HFFc6 (cell line): ENCODE measurements around the gene GORAB. TPM values are rescaled to one million over a fixed set of nuclear protein-coding genes. Genes with fewer than 3 reads are reported as not detected.

Experiments used
- DNase-seq: peaks from one replicate; pipeline ENCODE4 v3.0.0-alpha.2; 2018
- H3K27ac Mint-ChIP-seq: 2 replicates; pipeline ENCODE4 v1.8.0; 2020; ENCODE audit warnings: mild to moderate bottlenecking, mixed read lengths
- H3K27me3 Mint-ChIP-seq: 2 replicates; pipeline ENCODE4 v1.8.0; 2021; ENCODE audit warnings: mild to moderate bottlenecking, moderate library complexity, mixed read lengths; ENCODE audit not compliant: insufficient read depth
- H3K36me3 Mint-ChIP-seq: 2 replicates; pipeline ENCODE4 v1.8.0; 2021; ENCODE audit warnings: low read depth, mixed read lengths
- H3K4me1 Mint-ChIP-seq: 2 replicates; pipeline ENCODE4 v1.8.0; 2020; ENCODE audit warnings: low read depth, mixed read lengths
- H3K4me3 Mint-ChIP-seq: 2 replicates; pipeline ENCODE4 v1.8.0; 2020; ENCODE audit warnings: mild to moderate bottlenecking, moderate library complexity, mixed read lengths
- H3K9me3 Mint-ChIP-seq: 2 replicates; pipeline ENCODE4 v1.8.0; 2020; ENCODE audit warnings: mild to moderate bottlenecking, mixed read lengths
- CTCF ChIP-seq: fragments of 200-600 bp; sonication (generic); IDR thresholded peaks from 2 replicates; pipeline ENCODE4 v1.5.0; 2021; ENCODE audit warnings: antibody characterized with exemption, mild to moderate bottlenecking
- total RNA-seq, 6 experiments: library from RNA; stranded (reverse); fragmentation: NEBNext Ultra II Directional; extraction: Animal tissue kit (Norgen Biotek cat#: 25700); gene quantifications; 2 replicates in 1 of 6; 3 replicates in 5 of 6; pipeline ENCODE4 v1.2.3, GENCODE V29; 2021

The GORAB gene
- total RNA-seq, 6 experiments from 2014 or later = 13.7 to 18.5 (median 16.3) TPM

GRCh38 chr1:170538687-170539086, 6.7 kb downstream of the GORAB start:
- no peaks in the 10 kb centered on the region for H3K9me3 Mint-ChIP-seq
- H3K27me3 Mint-ChIP-seq = no peaks in the 10 kb centered on the region
- no peak for DNase-seq
- peaks cover 68% of the 10 kb centered on the region for H3K4me1 Mint-ChIP-seq
- no peak overlapping the region for H3K27ac Mint-ChIP-seq
- no peak for TF ChIP-seq CTCF
- no peak overlapping the region for H3K4me3 Mint-ChIP-seq
- peaks cover 76% of the 10 kb centered on the region for H3K36me3 Mint-ChIP-seq

- Mint-ChIP-seq H3K27me3 (no peaks in the 10 kb centered on the region), H3K4me1 (peaks cover 73% of the 10 kb centered on the region), H3K27ac (no peak overlapping the region), H3K9me3 (no peaks in the 10 kb centered on the region), H3K4me3 (no peak overlapping the region), H3K36me3 (peaks cover 80% of the 10 kb centered on the region)
- no peak for TF ChIP-seq CTCF
- DNase-seq = no peak
Observed at GRCh38 chr1:170539154-170539553, 7.2 kb downstream of the GORAB start.

GRCh38 chr1:170544624-170545023, 12.7 kb downstream of the GORAB start:
- TF ChIP-seq CTCF = no peak
- Mint-ChIP-seq H3K27ac (peak overlapping the region; percentile 80), H3K4me1 (peaks cover 48% of the 10 kb centered on the region), H3K4me3 (peak overlapping the region; percentile 3; the same call in 1 of the 2 replicates), H3K9me3 (peaks cover 5% of the 10 kb centered on the region; the same call in 1 of the 2 replicates), H3K27me3 (peaks cover 2% of the 10 kb centered on the region), H3K36me3 (peaks cover 91% of the 10 kb centered on the region)
- no peak for DNase-seq

- Mint-ChIP-seq H3K4me1 (peaks cover 39% of the 10 kb centered on the region), H3K9me3 (peaks cover 5% of the 10 kb centered on the region; the same call in 1 of the 2 replicates), H3K27ac (peak overlapping the region; percentile 80), H3K27me3 (peaks cover 2% of the 10 kb centered on the region), H3K4me3 (no peak overlapping the region), H3K36me3 (peaks cover 91% of the 10 kb centered on the region)
- DNase-seq = peak; percentile 88
- no peak for TF ChIP-seq CTCF
Observed at GRCh38 chr1:170545476-170545875, 13.5 kb downstream of the GORAB start.

- Mint-ChIP-seq H3K4me3 (no peak overlapping the region), H3K36me3 (peaks cover 91% of the 10 kb centered on the region), H3K4me1 (peaks cover 35% of the 10 kb centered on the region), H3K27ac (no peak overlapping the region), H3K9me3 (peaks cover 5% of the 10 kb centered on the region; the same call in 1 of the 2 replicates), H3K27me3 (peaks cover 4% of the 10 kb centered on the region)
- TF ChIP-seq CTCF = no peak
- DNase-seq = no peak
Observed at GRCh38 chr1:170547255-170547654, 15.3 kb downstream of the GORAB start.

- TF ChIP-seq CTCF = no peak
- Mint-ChIP-seq H3K36me3 (peaks cover 87% of the 10 kb centered on the region), H3K9me3 (peaks cover 5% of the 10 kb centered on the region; the same call in 1 of the 2 replicates), H3K4me3 (no peak overlapping the region), H3K4me1 (peaks cover 25% of the 10 kb centered on the region), H3K27ac (no peak overlapping the region), H3K27me3 (peaks cover 4% of the 10 kb centered on the region)
- DNase-seq = no peak
Observed at GRCh38 chr1:170548497-170548896, 16.5 kb downstream of the GORAB start.
